ENCODE data around the gene DDX41. TPM values are rescaled to one million over a fixed set of nuclear protein-coding genes. Genes with fewer than 3 reads are reported as not detected.
A peak's percentile ranks its signal among the peaks of the same experiment; 100 is the strongest.

The DDX41 gene
- total RNA-seq, 4 donors from 2014 or later = 119 to 170 (median 145) TPM

DNA sequence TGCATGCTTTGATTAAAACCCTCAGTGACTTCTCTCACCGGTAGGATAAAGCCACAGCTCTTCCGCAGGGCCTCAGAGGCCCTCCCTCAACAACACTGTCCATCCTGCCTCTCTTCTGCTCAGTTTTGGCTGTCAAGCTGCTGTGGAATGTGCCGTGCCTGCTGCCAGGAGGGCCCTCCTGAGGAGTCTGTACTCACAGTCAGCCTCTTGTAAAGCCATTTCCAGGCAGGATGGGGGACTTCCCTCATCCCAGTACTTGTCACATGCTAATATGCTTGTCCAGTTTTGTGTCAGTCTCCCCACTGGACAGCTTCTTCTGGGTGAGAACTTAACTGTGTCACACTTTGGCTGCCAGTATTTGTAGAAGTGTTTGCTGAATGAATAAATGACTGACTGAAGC is 13.9 kb upstream of the DDX41 start:
- no peaks in the 10 kb centered on the region for H3K27me3 ChIP-seq
- H3K4me3 ChIP-seq (replicated peaks in 1 of 3) = no peak overlapping the region
- H3K9me3 ChIP-seq = no peaks in the 10 kb centered on the region
- 27 to 42% methylated on average over 3 of the region's 3 CpGs for WGBS, 2 donors
- H3K4me1 ChIP-seq = peaks cover 6 to 18% of the 10 kb centered on the region in 2 donors
- peak overlapping the region; percentile 48 to 62 (median 53) for H3K27ac ChIP-seq
- peak; percentile 91 for DNase-seq
- intact Hi-C loops (cut with DNase I) = no loop called here
- TF ChIP-seq, protein P1, sequence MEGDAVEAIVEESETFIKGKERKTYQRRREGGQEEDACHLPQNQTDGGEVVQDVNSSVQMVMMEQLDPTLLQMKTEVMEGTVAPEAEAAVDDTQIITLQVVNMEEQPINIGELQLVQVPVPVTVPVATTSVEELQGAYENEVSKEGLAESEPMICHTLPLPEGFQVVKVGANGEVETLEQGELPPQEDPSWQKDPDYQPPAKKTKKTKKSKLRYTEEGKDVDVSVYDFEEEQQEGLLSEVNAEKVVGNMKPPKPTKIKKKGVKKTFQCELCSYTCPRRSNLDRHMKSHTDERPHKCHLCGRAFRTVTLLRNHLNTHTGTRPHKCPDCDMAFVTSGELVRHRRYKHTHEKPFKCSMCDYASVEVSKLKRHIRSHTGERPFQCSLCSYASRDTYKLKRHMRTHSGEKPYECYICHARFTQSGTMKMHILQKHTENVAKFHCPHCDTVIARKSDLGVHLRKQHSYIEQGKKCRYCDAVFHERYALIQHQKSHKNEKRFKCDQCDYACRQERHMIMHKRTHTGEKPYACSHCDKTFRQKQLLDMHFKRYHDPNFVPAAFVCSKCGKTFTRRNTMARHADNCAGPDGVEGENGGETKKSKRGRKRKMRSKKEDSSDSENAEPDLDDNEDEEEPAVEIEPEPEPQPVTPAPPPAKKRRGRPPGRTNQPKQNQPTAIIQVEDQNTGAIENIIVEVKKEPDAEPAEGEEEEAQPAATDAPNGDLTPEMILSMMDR (IDR thresholded peaks at IDR 0.05) = peak in 3 of 6 experiments; percentile 14 to 33 (median 22)
- TF ChIP-seq POLR2A (IDR thresholded peaks at IDR 0.05) = no peak
- H3K36me3 ChIP-seq = peaks cover 13 to 41% of the 10 kb centered on the region in 2 donors

DNA sequence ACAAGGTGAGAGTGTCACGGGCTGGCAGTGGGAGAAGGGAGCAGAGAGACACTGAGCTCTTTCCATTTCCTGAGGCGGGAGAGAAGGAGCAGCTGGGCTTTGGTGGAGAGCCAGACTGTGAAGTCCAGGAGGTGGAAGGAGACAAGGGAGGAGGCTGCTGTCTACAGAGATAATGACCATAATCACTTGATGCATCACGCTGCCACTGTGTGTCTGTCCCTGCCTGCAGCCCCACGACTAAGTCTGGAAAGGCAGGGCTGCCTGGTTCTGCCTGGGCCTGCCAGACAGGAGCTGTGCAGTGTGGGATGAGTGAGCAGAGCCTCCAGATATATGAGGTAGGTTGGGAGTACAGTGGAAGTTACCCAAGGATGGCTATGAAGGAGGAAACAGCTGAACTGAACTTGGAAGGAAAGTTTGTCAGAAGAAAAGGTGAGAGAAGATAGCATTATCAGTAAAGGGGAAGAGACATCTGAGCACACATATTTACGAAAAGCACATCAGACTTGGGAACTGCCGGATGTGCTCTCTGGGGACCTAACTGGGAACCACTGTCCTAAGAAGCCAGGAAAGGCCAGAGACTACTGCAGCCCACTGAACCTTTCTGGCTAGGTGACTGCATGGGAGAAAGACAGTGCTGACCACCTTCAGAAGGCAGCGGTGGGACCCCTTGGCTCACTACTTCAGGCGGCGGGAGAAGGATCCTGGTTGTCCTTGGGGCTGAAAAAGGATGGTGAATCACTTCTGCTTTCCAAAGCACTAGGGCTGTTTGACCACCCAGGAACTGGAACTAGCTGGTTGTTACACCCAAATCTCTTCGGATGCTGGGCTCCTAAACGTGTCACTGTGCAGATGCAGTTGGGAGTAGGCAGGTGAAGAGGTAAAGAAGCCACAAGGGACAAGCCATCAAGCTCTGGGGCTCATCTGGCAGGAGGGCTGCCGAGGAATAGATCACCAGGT is 12.8 kb upstream of the DDX41 start:
- intact Hi-C loops (cut with DNase I) = loop anchor here (10.0 kb wide), 1 partner anchor 65 kb away; the partner anchor contains the start of gene TMED9
- WGBS, 2 donors = 91 to 95% methylated on average over 12 of the region's 12 CpGs
- H3K36me3 ChIP-seq = peaks cover 20 to 49% of the 10 kb centered on the region in 2 donors
- no peaks in the 10 kb centered on the region for H3K27me3 ChIP-seq
- no peaks in the 10 kb centered on the region for H3K9me3 ChIP-seq
- TF ChIP-seq, protein P1 (IDR thresholded peaks at IDR 0.05) = no peak
- no peak for TF ChIP-seq POLR2A (IDR thresholded peaks at IDR 0.05)
- no peak overlapping the region for H3K4me3 ChIP-seq (replicated peaks in 1 of 3)
- H3K4me1 ChIP-seq = peaks cover 6 to 18% of the 10 kb centered on the region in 2 donors
- H3K27ac ChIP-seq = peak overlapping the region in 1 of 3 donors; percentile 5
- DNase-seq = no peak

DNA sequence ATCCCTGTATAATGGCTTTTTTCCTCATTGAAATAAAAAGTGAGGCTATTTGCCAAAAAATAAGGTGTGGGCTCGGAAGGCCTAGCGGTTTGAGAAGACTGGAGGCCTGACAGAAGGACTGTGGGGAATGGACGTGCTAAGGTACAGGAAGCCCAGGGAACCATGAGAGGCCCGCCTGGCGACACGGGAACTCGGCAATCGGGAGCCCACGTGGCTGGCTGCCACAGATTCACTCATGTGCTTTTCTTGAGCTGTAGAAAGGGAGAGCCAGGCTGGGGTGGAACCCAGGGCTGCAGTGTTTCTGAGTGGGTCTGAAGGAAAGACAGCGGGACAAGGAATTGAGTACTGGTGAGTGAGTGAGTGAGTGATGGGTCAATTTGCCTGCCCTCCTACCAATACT is 11.9 kb upstream of the DDX41 start:
- H3K27me3 ChIP-seq = no peaks in the 10 kb centered on the region
- WGBS, 2 donors = 88 to 93% methylated on average over 10 of the region's 10 CpGs
- DNase-seq = no peak
- no peak overlapping the region for H3K4me3 ChIP-seq (replicated peaks in 1 of 3)
- H3K36me3 ChIP-seq = peaks cover 29 to 58% of the 10 kb centered on the region in 2 donors
- intact Hi-C loops (cut with DNase I) = loop anchor here (10.0 kb wide), 1 partner anchor 66 kb away; the partner anchor contains the start of gene TMED9
- H3K9me3 ChIP-seq = no peaks in the 10 kb centered on the region
- no peak for TF ChIP-seq POLR2A (IDR thresholded peaks at IDR 0.05)
- TF ChIP-seq, protein P1 (IDR thresholded peaks at IDR 0.05) = no peak
- no peak overlapping the region for H3K27ac ChIP-seq
- H3K4me1 ChIP-seq = peaks cover 6 to 18% of the 10 kb centered on the region in 2 donors

DNA sequence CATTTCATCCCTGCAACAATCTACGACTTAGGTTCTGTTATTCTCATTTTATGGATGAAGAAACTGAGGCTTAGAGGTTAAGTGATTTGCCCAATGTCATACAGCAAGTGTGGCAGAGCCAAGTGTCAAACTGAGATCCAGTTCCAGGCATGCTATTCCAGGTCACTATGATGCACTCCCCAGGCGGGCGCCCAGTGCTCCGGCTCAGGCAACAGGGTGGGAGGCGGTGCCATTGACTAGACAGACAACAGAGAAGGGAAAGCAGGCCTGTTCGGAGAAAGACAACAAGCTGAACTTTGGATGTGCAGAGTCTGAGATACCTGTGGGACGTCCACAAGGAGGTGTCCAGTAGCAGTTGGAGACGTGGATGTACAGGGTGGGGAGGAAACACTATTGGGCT is 10.8 kb upstream of the DDX41 start:
- no peak for TF ChIP-seq POLR2A (IDR thresholded peaks at IDR 0.05)
- TF ChIP-seq, protein P1 (IDR thresholded peaks at IDR 0.05) = no peak
- Histone ChIP-seq H3K4me1 (peaks cover 6 to 18% of the 10 kb centered on the region in 2 donors), H3K27me3 (no peaks in the 10 kb centered on the region), H3K36me3 (peaks cover 33 to 55% of the 10 kb centered on the region in 2 donors), H3K9me3 (no peaks in the 10 kb centered on the region), H3K27ac (no peak overlapping the region), H3K4me3 (replicated peaks in 1 of 3) (no peak overlapping the region)
- 96 to 97% methylated on average over 8 of the region's 8 CpGs for WGBS, 2 donors
- intact Hi-C loops (cut with DNase I) = loop anchor here (10.0 kb wide), 1 partner anchor 67 kb away; the partner anchor contains the start of gene TMED9
- DNase-seq = no peak

DNA sequence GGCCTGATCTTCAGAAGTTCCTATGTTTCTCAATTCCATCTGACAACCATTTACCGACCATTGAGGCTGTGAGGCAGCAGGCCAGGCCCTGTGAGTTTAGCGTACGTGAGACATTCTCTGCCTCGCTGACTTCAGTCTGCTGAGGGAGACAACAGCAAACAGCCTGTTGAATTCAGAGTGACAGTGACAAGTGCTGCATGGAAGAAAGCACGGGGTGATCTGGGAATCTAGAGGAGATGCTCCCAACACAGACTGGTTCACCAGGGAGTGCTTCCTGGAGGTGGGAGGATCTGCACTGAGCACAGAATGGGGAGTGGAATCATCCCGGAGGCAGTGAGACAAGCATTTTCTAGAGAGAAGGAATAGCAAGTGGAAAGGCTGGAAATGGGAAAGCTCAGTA is 10.0 kb upstream of the DDX41 start:
- no peak for DNase-seq
- TF ChIP-seq POLR2A (IDR thresholded peaks at IDR 0.05) = no peak
- TF ChIP-seq, protein P1 (IDR thresholded peaks at IDR 0.05) = no peak
- intact Hi-C loops (cut with DNase I) = loop anchor here (10.0 kb wide), 1 partner anchor 68 kb away; the partner anchor contains the start of gene TMED9
- H3K27ac ChIP-seq = no peak overlapping the region
- peaks cover 35 to 53% of the 10 kb centered on the region in 2 donors for H3K36me3 ChIP-seq
- WGBS, 2 donors = 87 to 91% methylated on average over 6 of the region's 6 CpGs
- H3K9me3 ChIP-seq = no peaks in the 10 kb centered on the region
- no peak overlapping the region for H3K4me3 ChIP-seq (replicated peaks in 1 of 3)
- H3K27me3 ChIP-seq = no peaks in the 10 kb centered on the region
- H3K4me1 ChIP-seq = peaks cover 6 to 18% of the 10 kb centered on the region in 2 donors
